ENCODE measurements around the gene SBK2. TPM values are rescaled to one million over a fixed set of nuclear protein-coding genes. Genes with fewer than 3 reads are reported as not detected.

Gene SBK2
- total and polyA plus RNA-seq, 8 donors: 0.28 to 0.46 (median 0.43) TPM; not detected in 5

DNA sequence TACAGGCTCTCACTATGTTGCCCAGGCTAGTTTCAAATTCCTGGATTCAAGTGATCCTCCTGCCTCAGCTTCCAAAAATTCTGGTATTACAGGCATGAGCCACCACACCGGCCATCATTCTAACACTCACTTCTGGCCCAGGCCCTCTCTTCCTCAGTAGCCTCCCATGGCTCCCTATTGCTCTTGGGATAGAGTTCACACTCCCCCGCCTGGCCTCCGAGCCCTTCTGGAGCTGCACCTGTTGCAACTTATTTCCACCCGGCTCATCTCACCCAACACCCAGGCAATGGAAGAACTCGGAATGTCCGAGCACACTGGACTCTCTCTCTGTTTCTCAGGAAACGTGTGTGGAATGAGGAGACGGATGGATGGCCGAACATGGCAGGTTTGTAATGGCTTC, 17.4 kb upstream of the SBK2 start:
- H3K36me3 ChIP-seq: no peaks in the 10 kb centered on the region
- 78 to 86% methylated on average over 9 of the region's 9 CpGs for WGBS, 2 donors
- ATAC-seq (no peak), FAIRE-seq (no peak), DNase-seq (no peak)
- no peaks in the 10 kb centered on the region for H3K27me3 ChIP-seq
- peaks cover 0 to 4% (median 0%) of the 10 kb centered on the region in 3 donors for H3K4me1 ChIP-seq
- TF ChIP-seq, protein P1, sequence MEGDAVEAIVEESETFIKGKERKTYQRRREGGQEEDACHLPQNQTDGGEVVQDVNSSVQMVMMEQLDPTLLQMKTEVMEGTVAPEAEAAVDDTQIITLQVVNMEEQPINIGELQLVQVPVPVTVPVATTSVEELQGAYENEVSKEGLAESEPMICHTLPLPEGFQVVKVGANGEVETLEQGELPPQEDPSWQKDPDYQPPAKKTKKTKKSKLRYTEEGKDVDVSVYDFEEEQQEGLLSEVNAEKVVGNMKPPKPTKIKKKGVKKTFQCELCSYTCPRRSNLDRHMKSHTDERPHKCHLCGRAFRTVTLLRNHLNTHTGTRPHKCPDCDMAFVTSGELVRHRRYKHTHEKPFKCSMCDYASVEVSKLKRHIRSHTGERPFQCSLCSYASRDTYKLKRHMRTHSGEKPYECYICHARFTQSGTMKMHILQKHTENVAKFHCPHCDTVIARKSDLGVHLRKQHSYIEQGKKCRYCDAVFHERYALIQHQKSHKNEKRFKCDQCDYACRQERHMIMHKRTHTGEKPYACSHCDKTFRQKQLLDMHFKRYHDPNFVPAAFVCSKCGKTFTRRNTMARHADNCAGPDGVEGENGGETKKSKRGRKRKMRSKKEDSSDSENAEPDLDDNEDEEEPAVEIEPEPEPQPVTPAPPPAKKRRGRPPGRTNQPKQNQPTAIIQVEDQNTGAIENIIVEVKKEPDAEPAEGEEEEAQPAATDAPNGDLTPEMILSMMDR (IDR thresholded peaks at IDR 0.05): no peak
- no peak overlapping the region for H3K27ac ChIP-seq
- intact Hi-C loops (cut with DNase I): no loop called here
- H3K4me3 ChIP-seq: no peak overlapping the region
- no peaks in the 10 kb centered on the region for H3K9me3 ChIP-seq

DNA sequence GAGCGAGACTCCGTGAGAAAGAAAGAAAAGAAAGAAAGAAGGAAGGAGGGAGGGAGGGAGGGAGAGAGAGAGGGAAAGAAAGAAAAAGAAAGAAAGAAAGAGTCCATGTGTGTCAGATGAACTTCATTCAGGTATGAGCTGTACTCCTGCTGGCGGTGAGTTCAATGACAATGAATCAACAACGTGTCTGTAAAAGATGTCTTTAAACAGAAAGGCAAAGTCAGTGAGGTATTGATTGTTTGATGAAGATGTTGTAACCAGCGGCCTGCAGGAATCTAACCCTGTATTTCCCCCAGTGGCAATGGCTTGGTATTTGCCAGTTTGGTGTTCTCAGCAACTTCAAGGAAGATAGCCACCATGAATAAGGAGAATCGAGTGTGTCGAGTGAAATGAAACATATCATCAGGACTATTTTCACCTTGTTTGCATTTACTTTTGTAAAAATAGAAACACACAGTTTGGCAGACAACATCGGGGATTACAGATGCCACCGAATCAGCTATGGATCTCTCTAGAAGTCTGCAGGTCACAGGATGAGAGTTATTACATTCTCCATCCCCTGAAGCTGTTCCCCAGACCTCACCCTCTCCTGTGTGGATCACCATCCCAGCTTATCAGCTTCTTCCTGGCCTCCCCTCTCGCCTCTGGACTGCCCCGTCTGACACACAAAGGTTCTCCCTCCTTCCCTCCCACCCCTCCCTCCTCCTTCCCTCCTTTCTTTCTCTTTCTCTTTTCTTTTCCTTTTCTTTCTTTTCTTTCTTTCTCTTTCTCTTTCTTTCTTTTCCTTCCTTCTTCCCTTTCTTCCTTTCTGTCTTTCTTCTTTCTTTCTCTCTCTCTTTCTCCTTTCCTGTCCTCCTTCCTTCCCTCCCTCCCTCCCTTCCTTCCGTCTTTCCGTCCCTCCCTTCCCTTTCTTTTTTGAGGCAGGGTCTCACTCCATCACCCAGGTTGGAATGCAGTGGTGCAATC, 16.6 kb upstream of the SBK2 start:
- H3K9me3 ChIP-seq: no peaks in the 10 kb centered on the region
- peaks cover 0 to 4% (median 0%) of the 10 kb centered on the region in 3 donors for H3K4me1 ChIP-seq
- ATAC-seq: no peak
- H3K4me3 ChIP-seq: no peak overlapping the region
- intact Hi-C loops (cut with DNase I): no loop called here
- WGBS, 2 donors: 45 to 49% methylated on average over 13 of the region's 13 CpGs
- TF ChIP-seq, protein P1 (IDR thresholded peaks at IDR 0.05): no peak
- no peaks in the 10 kb centered on the region for H3K27me3 ChIP-seq
- FAIRE-seq: no peak
- DNase-seq: no peak
- no peaks in the 10 kb centered on the region for H3K36me3 ChIP-seq
- no peak overlapping the region for H3K27ac ChIP-seq

DNA sequence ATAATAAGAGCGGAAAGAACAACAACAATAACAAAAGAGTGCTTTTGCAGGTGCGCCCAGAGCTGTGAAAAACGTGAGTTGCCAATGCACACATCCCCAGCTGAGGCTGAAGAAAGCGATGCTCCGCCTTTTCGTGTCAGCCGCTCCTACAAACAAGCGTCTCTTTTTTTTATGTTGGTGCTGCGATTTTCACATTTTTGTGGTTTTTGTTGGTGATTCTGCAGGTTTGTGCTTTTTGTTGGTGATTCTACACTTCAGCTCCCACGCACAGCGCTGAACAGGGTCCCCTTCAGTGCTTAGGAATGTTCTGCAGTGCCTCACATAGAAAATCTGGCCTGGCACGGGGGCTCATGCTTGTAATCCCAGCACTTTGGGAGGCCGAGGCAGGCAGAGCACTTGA, 15.7 kb upstream of the SBK2 start:
- no peak for FAIRE-seq
- WGBS, 2 donors: 40 to 51% methylated on average over 13 of the region's 13 CpGs

DNA sequence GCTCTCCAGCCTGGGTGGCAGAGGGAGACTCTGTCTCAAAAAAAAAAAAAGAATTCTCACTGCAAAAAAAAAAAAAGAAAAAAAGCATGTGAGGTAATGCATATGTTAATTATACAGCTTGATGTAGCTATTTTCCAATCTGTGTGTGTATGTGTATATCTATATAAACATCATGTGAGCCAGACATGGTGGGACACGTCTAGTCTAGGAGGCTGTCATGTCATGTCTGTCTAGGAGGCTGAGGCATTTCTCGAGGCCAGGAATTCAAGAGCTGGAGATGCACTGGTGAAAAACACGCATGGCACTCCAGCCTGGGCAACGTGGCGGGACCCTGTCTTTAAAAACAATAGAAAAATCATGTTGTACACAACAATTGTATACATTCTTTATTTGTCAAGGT, 15.3 kb upstream of the SBK2 start:
- H3K36me3 ChIP-seq: no peaks in the 10 kb centered on the region
- no peak overlapping the region for H3K4me3 ChIP-seq
- no peak overlapping the region for H3K27ac ChIP-seq
- TF ChIP-seq, protein P1 (IDR thresholded peaks at IDR 0.05): no peak
- no peak for ATAC-seq
- peaks cover 0 to 7% (median 0%) of the 10 kb centered on the region in 4 donors for H3K27me3 ChIP-seq
- H3K9me3 ChIP-seq: no peaks in the 10 kb centered on the region
- DNase-seq: no peak
- intact Hi-C loops (cut with DNase I): no loop called here
- peaks cover 0 to 4% (median 0%) of the 10 kb centered on the region in 3 donors for H3K4me1 ChIP-seq
- FAIRE-seq: no peak
- 48 to 65% methylated on average over 5 of the region's 5 CpGs for WGBS, 2 donors

More for the DNA sequence above, 15.7 kb upstream of the SBK2 start:
- no peaks in the 10 kb centered on the region for H3K9me3 ChIP-seq
- peaks cover 0 to 4% (median 0%) of the 10 kb centered on the region in 3 donors for H3K4me1 ChIP-seq
- no peak overlapping the region for H3K27ac ChIP-seq
- ATAC-seq: no peak
- intact Hi-C loops (cut with DNase I): no loop called here
- DNase-seq: no peak
- H3K36me3 ChIP-seq: no peaks in the 10 kb centered on the region
- peaks cover 0 to 4% (median 0%) of the 10 kb centered on the region in 4 donors for H3K27me3 ChIP-seq
- H3K4me3 ChIP-seq: no peak overlapping the region
- TF ChIP-seq, protein P1 (IDR thresholded peaks at IDR 0.05): no peak

DNA sequence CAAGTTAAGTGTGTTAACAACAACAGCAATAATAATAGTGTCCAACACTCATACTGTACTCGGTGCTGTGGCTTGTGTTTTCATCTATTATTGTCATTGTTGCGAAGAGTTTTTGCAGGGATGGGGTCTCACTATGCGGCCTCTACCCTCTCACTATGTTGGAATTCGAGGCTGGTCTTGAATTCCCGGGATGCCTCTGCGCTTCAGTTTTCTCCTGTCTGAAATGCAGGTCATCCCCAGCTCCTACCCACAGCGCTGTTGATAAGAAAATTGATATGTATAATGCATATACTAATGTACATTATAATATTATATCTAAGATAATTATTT, 13.4 kb upstream of the SBK2 start:
- WGBS, 2 donors: 56 to 68% methylated on average over 7 of the region's 7 CpGs
- intact Hi-C loops (cut with DNase I): no loop called here
- ATAC-seq (no peak), FAIRE-seq (no peak), DNase-seq (no peak)
- TF ChIP-seq, protein P1 (IDR thresholded peaks at IDR 0.05): no peak
- Histone ChIP-seq H3K27ac (no peak overlapping the region), H3K36me3 (no peaks in the 10 kb centered on the region), H3K9me3 (no peaks in the 10 kb centered on the region), H3K27me3 (peaks cover 0 to 9% (median 0%) of the 10 kb centered on the region in 4 donors), H3K4me3 (no peak overlapping the region), H3K4me1 (peaks cover 0 to 4% (median 0%) of the 10 kb centered on the region in 3 donors)
